NOMO-1 (cell line): Measurements from ENCODE around the gene NOL4L.
"Not testable (repeated sequence)": the region's sequence is repeated elsewhere in the genome, so short reads cannot be mapped to it uniquely, and the experiment has no call there.

Experiments
- DNase-seq, 2 experiments: peaks; one replicate each; lab custom pipeline; 2025; ENCODE audit not compliant: unreplicated experiment in 2 of 2; lab: John Stamatoyannopoulos, UW

The NOL4L gene

DNA sequence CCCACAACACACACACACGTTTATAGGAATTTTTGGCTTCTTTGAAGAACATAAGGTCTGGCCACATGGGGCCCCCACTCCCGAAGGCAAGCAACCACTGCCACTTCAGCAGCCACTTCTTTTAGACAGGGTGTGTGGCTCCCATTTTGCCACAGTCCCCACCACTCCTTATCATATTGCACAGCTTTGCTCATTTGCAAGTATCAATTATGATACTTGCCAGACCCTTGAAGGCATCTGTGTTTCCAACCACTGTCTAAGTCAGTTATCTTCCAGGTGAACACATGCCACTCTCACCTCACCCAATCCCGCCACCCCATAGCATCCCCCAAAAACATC, 73.1 kb downstream of the NOL4L start:
- DNase-seq, result no peak

DNA sequence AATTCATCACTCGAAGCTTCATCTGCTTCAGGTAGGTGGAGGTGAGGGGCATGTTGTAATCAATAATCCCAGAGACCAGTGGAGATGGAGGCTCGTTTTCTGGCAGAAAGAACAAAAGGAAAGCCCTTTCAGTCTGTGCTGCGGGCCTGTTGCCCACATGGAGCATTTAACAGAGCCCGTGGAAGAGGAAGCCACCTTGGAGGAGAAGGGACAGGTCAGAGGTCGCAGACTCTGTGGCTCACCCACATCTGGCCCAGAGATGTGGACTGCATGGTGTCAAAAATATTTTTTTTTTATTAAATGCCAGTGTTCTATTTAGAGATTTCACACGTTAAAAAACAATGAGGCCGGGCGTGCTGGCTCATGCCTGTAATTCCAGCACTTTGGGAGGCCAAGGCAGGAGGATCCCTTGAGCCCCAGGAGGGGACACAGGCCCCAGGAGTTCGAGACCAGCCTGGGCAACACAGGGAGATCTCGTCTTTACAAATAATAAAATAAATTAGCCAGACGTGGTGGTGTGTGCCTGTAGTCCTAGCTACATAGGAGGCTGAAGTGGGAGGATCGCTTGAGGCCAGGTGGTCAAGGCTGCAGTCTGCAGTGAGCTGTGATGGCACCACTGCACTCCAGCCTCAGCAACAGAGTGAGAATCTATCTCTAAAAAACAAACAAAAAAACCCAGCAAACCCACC, 73.6 kb downstream of the NOL4L start:
- DNase-seq, result no peak

DNA sequence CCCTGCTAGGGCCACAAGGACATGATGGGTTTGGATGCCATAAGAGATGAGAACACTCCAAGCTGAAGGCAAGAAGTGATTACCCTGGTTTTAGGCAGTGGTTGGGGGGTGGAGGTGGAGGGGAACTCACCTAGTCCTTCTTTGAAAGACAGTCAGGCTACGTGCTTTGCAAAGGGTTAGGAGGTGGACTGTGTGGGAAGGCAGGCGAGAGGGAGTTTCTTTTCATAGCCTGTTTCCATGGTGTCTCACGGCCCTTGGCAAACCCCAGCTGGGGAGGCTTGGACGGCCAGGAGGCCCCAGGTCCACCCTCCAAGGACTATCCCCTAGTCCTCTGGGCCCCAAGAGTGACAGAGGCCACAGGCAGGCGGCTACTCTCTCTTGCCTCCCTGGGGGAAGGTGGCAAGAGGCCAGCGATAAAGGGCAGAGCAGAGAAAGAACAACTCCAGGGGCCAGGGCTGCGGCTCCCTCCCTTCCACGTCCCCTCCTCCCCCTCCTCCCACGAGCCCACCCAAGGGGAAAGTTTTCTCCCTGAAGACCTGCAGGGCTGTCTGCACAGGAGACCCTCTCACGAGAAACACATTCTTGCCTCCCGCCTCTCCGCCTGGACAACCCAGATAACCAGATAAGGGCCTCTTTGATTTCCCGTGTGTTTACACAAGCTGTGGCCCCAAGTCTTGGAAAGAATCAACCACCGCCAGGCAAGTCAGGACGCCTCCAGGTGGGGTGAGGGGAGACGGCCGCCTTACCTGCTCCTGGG, 74.4 kb downstream of the NOL4L start:
- no peak for DNase-seq

DNA sequence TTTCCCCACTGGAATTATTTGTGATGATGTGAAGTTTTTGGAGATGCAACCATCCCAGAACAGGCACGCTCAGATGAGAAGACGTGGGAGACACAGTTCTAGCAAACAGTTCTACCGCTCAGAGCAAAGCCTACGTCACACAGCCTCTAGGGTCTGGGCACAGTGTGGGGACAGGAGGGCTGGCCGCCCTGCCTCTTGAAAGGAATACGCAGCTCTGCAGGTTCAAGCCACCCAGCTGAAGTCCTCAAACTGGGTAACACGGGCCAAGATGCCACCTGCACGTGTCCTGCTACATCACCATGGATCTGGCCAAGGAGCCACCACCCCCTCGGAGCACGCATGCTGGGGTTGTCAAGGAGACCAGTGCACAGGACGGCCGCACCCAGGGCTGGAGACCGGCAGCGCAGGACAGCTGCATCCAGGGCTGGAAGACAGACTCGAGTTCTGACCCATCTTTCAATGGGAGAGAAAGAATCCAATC, 75.0 kb downstream of the NOL4L start:
- DNase-seq, result no peak

DNA sequence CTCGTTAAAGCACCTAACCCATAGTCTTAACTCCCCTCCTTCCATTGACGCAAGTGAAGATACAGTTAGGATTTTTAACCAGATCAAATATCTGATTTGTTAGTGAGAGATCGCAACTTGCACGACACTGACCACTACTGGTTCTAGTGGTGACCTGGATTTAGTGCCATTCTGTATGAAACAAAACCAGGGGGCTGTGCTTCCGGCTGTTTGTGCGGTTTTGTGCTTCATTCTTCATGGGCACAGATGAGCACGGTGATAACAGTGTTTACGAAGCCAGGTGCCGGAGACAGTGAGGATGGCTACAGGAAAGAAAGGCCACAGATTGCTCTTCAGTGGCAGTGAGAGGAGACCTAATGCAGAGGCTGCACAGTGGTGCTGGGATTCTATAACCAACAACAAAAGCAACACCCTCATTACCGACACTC, 75.5 kb downstream of the NOL4L start:
- DNase-seq, result no peak

DNA sequence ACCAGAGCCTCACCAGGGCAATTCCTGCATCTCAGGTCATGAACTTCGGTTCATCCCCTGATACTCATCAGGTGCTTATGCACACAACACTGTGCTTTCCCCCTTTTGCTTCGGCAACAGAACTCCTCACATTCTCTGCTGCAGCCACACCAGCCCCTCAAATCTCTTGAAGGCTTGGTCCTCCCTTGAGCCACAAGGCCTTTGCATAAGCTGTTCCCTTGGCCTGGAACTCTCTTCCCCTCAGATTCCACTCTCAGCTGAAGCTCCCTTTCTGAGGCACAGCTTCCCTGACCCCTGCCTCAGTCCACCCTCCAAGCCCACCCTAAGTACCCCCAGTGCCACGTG, 76.4 kb downstream of the NOL4L start:
- DNase-seq, result no peak

DNA sequence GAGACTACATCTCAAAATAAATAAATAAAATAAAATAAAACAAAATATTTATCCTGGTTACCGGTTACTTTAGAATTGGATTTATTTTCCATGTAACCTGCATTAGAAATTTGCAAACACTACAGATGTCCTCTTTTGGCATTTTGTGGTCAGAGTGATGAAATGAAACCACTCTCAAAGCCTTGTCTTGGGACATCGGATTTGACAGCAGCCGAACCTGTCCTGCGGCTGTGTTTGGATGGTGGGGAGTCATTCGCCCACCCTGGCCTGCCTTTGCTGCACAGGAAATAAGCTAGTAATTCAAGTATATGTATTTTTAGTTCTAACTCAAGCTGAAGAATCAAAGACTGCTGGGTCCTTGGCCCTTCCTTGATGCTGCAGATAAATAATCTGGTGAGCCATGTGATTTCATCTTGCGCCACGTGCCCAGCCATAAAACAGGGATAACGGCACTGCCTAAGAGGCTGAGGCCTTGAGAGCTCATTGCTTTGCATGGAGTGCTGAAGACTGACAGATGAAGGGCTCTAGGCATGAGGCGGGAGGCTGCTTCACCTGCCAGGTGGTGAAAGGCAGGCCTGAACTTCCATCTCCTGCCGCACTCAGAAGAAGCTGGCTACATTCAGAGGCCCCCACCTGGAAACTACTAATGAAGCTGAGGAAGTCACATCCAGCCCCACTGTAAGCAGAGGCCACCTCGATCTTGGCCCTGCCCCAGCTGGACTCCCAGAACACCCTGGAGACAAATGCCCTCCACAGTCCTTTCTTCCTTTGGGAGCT, 76.9 kb downstream of the NOL4L start:
- DNase-seq, result peak; percentile 64 to 70

DNA sequence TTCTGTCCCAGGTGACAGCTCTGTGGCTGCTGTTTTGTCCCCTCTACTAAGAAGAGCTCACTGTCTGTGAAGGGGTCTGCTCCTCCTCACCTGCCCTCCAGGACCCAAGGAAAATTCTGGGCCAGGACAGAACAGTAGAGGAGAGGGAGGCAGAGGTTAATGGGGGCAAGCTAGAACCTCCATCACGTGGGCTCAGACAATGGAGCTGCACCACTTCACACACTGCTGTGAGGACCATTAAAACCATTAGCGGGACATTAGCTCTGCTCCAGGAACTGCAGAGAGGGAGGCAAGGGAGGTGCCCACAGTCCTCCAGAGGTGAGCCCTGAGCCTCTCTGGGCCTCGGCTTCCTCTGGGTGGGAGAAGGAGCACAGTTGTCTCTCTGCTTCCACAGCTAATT, 78.4 kb downstream of the NOL4L start:
- no peak for DNase-seq

DNA sequence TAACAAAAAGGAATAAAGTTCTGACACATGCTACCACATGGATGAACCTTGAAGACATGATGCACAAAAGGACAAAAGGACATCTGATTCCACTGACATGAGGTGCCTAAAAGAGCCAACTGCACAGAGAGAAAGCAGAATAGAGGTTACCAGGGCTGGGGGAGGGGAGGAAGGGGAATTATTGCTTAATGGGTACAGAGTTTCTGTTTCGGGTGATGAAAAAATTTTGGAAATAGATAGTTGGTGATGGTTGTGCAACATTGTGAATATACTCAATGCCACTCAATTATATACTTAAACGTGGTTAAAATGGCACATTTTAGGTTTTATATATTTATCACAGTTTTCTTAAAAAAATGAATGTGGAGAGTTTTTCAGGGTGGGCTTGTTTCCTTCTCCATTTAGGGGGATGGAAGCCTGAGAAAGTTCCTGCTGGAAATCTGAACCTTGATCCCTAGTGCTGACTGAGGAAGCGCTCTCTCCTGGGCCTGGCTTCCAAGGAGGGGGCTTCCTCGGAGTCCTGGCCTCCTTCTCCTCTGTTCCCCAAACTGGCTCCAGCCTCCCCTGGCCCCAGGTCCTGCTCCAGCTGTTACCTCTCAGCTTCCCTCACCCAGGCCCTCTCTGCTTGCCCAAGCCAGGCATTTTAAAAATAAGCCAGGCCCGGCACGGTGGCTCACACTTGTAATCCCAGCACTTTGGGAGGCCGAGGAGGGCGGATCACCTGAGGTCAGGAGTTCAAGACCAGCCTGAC, 79.2 kb downstream of the NOL4L start:
- peak; percentile 75 to 88 for DNase-seq

DNA sequence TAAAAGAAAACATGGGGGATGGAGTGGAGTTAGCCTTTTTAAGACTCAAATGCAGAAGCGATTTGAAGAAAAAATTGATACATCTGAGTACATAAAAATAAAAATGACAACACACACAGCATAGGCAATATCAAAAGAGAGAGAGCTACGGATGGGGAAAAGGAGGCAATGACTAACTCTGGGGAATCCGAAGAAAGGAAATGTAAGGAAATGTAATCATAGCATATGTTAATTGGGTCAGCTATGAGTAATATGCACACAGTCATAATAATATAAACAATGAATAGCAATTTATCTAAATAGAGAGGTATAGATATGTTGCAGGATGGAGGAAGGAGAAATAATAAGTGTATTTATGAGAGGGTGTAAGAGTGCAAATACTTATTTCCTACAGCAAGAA, 83.4 kb downstream of the NOL4L start:
- no peak for DNase-seq

DNA sequence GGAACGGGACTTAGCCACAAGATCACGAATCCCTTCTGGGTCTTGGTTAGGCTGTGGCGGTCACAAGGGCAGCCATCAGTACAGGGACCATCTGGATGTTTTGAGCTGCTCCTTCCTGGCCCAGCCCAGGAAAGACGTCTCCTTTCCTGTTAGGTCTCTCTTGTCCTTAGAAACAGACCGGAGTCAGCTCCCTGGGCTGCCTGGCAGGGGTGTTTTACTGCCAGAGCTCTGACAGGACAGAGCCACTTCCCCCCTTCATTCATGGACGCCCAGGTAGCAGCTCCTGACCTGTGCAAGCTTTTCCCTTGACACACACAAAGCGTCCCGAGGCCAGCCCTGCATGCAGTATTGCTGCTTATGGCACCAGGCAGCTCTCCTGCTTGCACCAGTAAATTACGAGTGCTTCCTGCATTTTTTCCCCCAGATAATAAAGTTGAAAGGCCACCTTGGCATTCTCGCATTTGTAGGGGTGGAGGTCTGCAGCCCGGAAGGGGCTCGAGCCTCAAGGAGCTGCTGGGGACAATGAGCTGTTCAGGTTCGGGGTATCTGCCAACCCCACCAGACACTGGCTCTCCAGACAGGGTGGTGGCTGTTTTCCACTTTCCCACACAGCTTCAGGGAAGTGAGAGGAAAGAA, 87.4 kb downstream of the NOL4L start:
- no peak for DNase-seq

DNA sequence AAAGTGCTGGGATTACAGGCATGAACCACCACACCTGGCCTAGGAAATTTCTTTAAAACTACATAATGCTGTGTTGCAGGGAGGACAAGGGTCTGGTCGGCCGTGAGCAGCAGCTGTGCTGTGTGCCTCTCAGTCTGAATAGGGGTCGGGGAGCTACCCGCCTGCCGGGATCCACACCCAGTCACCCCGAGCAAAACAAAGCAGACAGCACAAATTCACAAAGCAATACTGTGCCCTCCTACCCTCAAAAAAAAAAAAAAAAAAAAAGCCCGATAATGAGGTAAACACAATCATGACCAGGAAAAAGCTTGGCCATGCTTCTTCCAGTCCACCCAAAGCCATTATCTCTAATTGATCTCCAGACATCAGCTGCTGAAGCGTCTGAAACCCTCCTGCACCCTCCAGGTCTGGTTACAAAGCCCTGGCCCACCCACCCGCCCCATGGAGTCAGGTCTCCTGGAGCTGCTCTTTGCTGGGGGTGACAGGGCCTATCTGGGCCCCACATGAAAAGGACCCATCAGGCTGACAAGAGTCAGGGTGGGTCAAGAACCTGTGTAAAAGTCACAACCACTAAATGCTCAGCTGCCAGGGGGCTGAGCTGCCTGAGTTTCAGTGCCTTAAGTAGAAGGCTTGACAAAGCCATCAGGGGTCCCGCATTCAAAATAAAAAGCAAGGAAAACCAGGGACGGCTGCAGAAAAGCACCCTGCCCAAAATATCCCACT, 88.2 kb downstream of the NOL4L start:
- no peak for DNase-seq

DNA sequence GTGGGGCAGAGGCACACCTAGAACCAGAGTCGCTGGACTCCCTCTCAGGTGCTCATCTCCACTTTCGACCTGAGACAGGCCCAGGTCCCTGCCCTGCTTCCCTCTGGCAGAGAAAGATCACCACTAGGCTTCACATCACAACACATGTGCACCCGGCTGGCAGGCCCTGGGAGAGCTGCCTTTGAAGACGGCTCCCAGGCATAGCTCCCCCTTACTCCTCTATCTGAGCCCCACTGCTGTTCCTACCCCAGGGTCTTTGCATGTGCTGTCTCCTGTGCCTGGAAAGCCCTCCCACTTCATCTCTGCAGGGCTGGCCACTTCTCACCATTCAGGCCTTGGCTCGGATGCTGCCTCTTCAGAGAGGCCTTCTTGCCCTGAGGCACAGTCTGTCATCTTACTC, 89.2 kb downstream of the NOL4L start:
- DNase-seq, result no peak

DNA sequence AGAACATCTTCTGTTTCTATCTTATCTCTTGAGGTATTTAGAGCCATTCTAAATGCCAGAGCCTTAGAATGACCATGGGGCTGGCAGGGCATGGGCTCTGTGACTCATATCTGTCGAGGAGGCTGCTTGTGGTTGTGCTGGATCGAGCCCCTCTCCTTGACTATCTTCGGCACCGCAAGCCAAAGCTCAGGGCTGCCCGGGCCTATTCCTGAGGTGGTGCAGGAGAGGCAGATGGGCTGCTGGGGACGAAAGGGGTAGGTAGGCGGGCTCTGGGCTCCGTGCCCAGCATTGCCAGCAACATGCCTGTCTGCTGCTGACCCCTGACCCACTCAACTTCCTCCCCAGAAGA, 89.9 kb downstream of the NOL4L start:
- no peak for DNase-seq

DNA sequence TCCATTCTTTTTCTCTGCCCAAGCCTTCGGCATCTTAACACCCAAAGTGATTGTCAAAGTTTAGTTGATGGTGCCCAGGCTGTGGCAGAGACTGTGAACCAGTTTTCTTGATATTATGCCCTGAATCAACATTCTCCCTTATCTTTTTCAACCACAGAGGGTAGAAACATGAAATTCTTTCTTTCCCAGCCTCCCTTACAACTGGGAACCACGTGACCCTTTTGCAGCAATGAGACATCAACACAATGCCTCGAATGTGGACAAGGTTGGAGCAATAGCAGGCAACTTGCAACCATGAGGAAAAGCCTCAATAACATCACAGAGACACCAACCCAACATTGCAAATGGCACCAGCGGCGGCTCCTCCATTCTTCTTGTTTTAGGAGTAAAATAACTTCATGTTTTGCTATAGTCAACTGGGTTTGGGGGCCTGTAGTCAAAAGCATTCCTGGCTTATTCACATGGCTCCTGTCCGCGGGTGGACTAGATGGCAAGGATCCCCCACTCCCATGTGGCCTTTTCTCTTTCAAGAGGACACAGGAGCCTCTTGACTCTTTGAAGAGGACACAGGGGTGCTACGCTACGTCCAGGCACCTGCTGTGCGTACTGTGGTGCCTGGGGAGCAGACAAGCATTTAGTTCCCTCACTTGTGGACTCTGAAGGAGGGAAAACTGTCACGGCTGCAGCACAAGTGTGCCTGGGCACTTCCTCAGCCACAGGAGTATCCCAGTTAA, 90.5 kb downstream of the NOL4L start:
- no peak for DNase-seq

DNA sequence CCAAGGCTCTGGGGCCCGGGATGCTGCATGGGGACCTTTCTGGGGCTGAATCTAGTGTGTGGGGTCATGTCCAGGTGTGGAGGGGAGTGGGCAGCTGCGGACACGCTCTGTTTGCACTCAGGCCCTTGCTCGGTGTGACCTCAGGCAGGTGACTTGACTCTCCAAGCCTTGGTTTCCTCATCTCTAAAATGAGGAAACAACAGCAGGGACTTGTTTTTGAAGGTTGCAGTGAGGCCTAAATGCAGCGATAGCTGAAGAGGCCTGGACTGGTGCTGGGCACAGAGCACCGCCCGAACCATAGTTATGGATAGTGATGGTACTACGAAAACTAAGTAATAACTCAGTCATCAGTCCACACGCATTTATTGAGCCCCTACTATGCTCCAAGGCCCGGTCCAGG, 91.8 kb downstream of the NOL4L start:
- DNase-seq, result no peak

DNA sequence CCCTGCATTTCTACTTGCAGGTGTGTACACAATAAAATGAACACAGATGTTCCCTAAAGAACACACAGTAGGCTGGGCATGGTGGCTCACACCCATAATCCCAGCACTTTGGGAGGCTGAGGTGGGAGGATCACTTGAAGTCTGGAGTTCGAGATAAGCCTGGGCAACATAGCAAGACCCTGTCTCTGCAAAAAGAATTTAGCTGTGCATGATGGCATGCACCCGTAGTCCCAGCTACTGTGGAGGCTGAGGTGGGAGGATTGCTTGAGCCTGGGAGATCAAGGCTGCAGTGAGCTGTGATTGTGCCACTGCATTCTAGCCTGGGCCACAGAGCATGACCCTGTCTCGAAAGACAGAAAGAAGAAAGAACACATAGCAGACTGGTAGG, 93.4 kb downstream of the NOL4L start:
- not testable (repeated sequence) for DNase-seq

DNA sequence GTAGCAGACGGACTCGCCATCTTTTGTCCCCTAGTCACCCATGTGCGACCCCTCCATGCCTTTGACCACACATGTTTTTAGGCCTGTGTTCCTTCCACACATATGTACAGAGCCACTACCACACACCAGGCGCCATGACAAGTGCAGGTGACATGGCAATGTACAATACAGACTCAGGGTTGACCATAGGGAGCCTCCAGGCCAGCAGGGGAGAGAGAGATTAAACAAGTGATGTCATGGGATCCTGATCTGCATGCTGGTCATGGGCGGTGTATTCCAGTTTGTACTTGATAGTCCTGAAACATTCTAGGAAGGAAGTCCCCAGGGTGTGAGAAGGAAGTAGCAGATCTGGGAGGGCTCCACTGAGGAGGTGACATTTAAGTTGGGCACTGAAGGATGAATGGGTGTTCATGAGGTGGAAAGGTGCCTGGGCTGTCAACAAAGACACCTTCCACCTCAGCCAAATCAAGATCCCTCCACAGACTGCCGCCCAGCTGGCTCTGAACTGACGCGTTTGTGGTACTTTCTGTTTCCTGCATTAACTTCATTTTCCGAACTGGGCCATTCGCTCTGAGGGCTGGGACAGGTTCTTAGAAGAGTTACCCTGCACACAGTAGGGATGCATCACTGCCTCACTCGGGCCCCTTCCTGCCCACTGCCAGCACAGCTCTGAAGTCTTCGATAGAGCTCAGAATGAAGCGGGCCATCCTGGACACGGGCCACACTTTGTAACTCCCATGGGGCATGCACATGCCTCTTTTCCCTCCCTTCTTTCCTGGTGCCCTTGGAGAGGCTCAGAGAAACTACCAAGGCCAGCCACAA, 94.0 kb downstream of the NOL4L start:
- no peak for DNase-seq
